BJ (cell line): ENCODE data around the gene AREG. TPM values are rescaled to one million over a fixed set of nuclear protein-coding genes. Genes with fewer than 3 reads are reported as not detected.

Experiments used
- CTCF ChIA-PET: fragments of 350-600 bp; formaldehyde crosslinking; extraction: SDS; loops from one replicate; lab custom pipeline; 2021; ENCODE audit warnings: antibody characterized with exemption, inconsistent platforms; lab: Yijun Ruan, JAX
- POLR2A ChIA-PET: fragments of 300-600 bp; sonication (Branson Sonifier 250); formaldehyde crosslinking; extraction: SDS; loops from one replicate; lab custom pipeline; 2021; ENCODE audit warnings: antibody characterized with exemption; lab: Charles Lee
- DNase-seq: peaks from one replicate; pipeline ENCODE4 v3.0.0-alpha.2; 2011; ENCODE audit warnings: low read depth
- H3K27me3 ChIP-seq: 2 replicates; pipeline ENCODE4 v1.6.0; 2011; ENCODE audit warnings: low read length; ENCODE audit not compliant: control insufficient read depth, insufficient read depth
- H3K36me3 ChIP-seq: 2 replicates; pipeline ENCODE4 v1.5.1; 2011; ENCODE audit warnings: low read length; ENCODE audit not compliant: control insufficient read depth, insufficient read depth
- H3K4me3 ChIP-seq: 2 replicates; pipeline ENCODE4 v1.5.1; 2011; ENCODE audit warnings: low read depth, mild to moderate bottlenecking, control low read depth, low read length
- polyA plus RNA-seq: library from polyadenylated mRNA; depleted of rRNA; stranded (reverse); fragments of >200 nt; gene quantifications from 2 replicates; pipeline ENCODE4 v1.2.3, GENCODE V29; 2011
- TF ChIP-seq, protein P1 (sequence below): IDR thresholded peaks from 2 replicates; pipeline ENCODE4 v1.5.1; 2011; ENCODE audit warnings: low read depth, mild to moderate bottlenecking, control low read depth, inconsistent platforms, low read length, moderate library complexity; ENCODE audit not compliant: insufficient read depth

Gene AREG
- polyA plus RNA-seq, 1 experiment, result 0.07 TPM

DNA sequence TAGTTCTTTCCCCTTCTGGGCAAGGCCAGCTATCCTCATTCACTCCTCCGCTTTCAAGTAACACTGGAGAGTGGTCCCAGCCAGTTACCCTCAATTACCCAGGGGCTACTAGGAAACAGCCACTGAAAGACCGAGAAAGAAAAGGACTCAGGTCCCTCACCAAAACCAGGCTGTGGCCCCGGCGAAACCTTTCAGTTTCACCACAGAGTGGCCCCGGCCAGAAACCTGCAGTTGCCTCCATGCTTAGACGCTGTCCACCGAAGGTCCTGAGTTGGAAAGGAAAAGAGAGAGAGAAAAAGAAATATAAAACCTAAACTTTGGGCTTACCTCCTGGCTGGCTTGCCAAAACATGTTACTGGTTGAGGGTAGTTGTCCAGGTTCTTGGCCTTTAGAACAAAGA lies 5.0 kb upstream of the AREG start:
- H3K36me3 ChIP-seq, result no peaks in the 10 kb centered on the region
- POLR2A ChIA-PET, result no interaction called here
- H3K4me3 ChIP-seq, result no peak overlapping the region
- TF ChIP-seq, protein P1, sequence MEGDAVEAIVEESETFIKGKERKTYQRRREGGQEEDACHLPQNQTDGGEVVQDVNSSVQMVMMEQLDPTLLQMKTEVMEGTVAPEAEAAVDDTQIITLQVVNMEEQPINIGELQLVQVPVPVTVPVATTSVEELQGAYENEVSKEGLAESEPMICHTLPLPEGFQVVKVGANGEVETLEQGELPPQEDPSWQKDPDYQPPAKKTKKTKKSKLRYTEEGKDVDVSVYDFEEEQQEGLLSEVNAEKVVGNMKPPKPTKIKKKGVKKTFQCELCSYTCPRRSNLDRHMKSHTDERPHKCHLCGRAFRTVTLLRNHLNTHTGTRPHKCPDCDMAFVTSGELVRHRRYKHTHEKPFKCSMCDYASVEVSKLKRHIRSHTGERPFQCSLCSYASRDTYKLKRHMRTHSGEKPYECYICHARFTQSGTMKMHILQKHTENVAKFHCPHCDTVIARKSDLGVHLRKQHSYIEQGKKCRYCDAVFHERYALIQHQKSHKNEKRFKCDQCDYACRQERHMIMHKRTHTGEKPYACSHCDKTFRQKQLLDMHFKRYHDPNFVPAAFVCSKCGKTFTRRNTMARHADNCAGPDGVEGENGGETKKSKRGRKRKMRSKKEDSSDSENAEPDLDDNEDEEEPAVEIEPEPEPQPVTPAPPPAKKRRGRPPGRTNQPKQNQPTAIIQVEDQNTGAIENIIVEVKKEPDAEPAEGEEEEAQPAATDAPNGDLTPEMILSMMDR, result no peak
- H3K27me3 ChIP-seq, result no peaks in the 10 kb centered on the region
- DNase-seq, result no peak
- CTCF ChIA-PET, result no interaction called here

DNA sequence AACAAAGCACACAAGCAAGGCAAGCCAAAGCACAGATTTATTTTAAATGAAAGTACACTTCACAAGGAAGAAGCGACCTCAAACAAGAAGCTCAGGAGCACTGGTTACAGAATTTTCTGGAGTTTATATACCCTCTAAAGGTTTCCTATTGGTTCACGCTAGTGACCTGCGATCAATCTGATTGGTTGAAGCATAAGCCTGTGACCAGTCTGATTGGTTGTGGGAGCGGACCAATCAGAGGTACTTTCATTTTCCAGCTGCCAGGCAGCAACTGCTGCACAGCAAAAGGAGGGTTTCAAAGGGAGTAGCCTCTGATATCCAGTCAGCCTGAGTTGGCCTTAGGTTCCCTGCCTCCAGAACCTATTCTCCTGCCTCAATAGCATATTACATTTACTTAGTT lies 4.6 kb upstream of the AREG start:
- ChIA-PET CTCF (no interaction called here), POLR2A (no interaction called here)
- no peaks in the 10 kb centered on the region for H3K27me3 ChIP-seq
- TF ChIP-seq, protein P1, result no peak
- no peak overlapping the region for H3K4me3 ChIP-seq
- H3K36me3 ChIP-seq, result no peaks in the 10 kb centered on the region
- DNase-seq, result no peak

DNA sequence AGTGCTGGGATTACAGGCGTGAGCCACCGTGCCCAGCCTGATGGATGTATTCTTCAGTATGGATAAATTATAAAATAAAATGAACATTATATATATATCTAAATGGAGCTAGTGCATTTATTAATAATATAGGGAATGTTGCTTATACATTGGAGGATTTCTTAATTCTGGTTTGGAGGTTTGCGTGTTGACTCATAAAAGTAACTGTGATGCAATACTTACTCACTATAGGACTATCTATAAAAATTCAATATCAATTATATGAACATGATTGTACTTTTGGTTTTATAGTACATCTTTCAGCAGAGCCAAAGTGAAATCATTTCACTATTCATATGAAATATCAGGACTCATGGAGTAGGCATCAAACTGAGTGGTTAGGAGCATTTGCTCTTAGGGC lies 3.2 kb upstream of the AREG start:
- DNase-seq, result no peak
- ChIA-PET CTCF (no interaction called here), POLR2A (no interaction called here)
- H3K4me3 ChIP-seq, result no peak overlapping the region
- H3K36me3 ChIP-seq, result no peaks in the 10 kb centered on the region
- TF ChIP-seq, protein P1, result no peak
- H3K27me3 ChIP-seq, result no peaks in the 10 kb centered on the region

DNA sequence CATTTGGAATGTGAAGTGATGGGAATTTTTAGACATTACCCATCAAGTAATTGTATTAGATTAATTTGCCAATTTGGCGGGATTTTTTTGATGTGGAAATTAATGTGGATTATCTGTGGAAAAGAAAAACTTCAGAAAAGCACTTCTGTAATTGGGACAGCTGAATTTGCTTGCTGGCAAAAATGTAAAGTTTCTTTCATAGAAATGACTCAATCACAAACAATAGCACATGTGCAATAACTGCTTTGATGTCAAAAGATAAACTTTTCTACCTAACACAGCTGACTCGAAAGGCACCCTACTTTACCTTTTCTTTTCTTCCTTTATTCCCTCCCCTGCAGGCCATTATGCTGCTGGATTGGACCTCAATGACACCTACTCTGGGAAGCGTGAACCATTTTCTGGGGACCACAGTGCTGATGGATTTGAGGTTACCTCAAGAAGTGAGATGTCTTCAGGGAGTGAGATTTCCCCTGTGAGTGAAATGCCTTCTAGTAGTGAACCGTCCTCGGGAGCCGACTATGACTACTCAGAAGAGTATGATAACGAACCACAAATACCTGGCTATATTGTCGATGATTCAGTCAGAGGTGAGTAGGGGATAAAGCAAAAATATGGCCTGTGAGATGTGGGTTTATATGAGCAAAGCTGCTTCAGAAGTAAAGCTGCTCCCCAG lies 1.4 kb downstream of the AREG start:
- DNase-seq, result no peak
- CTCF ChIA-PET, result no interaction called here

DNA sequence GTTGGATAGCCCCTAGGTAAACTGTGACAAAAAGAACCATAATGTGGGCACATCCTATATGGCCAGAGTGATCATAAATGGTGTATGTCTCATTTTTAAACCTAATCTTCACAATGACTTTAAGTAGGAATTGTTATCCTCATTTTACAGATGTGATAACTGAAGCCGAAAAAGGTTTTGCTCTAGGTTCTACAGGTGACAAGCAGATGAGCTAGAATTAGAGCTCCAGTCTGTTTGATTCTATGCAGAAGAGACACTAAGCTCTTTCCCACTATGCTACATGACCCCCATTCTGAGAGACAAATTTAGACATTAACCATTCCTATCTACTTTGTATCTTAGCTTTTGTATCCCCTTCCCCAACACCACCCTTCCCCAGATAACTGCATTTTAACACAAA lies 2.0 kb downstream of the AREG start:
- CTCF ChIA-PET, result no interaction called here
- H3K36me3 ChIP-seq, result no peaks in the 10 kb centered on the region
- no peak overlapping the region for H3K4me3 ChIP-seq
- peaks cover 1% of the 10 kb centered on the region; the same call in 1 of the 2 replicates for H3K27me3 ChIP-seq
- TF ChIP-seq, protein P1, result no peak
- no peak for DNase-seq
- POLR2A ChIA-PET, result no interaction called here

More for the DNA sequence above, 1.4 kb downstream of the AREG start:
- TF ChIP-seq, protein P1, result no peak
- Histone ChIP-seq H3K4me3 (no peak overlapping the region), H3K36me3 (no peaks in the 10 kb centered on the region), H3K27me3 (peaks cover 1% of the 10 kb centered on the region; the same call in 1 of the 2 replicates)
- POLR2A ChIA-PET, result no interaction called here
